Measurements from ENCODE around the gene NPDC1.

NPDC1 gene

DNA sequence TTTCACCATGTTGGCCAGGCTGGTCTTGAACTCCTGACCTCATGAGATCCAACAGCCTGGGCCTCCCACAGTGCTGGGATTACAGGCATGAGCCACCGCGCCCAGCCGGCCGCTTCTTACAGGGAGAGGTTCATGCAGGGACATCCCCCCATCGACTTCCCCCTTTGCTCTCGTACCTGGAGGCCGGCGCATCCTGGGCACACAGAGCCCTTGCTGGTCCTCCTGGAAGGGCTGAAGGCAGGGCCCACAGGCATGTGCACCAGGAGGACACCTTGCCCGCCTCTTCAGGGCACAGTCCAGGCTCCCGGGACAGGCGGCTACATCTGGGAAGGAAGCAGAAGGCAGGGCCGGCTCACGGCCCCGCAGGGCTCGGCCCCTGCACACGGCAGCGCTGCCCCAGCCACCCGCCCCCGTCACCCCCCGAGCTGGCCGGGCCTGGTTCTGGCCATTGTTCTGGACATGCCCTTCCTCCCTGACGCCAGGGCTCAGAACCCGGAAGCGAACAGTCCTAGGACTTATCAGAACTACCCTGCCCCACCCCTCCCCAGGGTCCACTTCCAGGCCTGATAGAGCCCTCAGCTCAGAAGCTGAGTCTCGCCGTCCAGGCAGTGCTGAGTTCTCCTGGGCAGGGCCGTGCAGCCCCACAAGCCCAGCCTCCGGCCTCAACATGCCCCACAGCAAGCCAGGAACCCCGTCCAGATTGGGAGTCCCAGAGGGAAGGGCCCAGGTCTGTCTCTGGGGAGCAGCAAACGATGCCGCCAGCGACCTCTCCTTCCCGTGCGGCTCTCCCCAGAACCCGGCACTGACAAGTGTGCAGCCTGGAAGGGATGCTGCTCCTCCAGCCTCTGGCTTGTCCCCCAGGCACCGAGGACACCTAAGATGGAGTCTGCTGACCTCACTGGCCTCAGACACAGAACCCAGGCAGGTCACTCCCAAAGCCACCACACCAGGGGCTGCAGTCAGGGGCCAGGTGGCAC is 2.9 kb downstream of the NPDC1 start:
- no peaks in the 10 kb centered on the region for H3K9me3 ChIP-seq
- H3K27me3 ChIP-seq, result no peaks in the 10 kb centered on the region
- H3K4me3 ChIP-seq (ENCODE audit: low read depth, low read length), result peak overlapping the region; percentile 19
- DNase-seq, result no peak
- peaks cover 14% of the 10 kb centered on the region for H3K4me1 ChIP-seq
- TF ChIP-seq, protein P1, sequence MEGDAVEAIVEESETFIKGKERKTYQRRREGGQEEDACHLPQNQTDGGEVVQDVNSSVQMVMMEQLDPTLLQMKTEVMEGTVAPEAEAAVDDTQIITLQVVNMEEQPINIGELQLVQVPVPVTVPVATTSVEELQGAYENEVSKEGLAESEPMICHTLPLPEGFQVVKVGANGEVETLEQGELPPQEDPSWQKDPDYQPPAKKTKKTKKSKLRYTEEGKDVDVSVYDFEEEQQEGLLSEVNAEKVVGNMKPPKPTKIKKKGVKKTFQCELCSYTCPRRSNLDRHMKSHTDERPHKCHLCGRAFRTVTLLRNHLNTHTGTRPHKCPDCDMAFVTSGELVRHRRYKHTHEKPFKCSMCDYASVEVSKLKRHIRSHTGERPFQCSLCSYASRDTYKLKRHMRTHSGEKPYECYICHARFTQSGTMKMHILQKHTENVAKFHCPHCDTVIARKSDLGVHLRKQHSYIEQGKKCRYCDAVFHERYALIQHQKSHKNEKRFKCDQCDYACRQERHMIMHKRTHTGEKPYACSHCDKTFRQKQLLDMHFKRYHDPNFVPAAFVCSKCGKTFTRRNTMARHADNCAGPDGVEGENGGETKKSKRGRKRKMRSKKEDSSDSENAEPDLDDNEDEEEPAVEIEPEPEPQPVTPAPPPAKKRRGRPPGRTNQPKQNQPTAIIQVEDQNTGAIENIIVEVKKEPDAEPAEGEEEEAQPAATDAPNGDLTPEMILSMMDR (IDR thresholded peaks at IDR 0.05; ENCODE audit: low read depth, low read length), result no peak
- peaks cover 22% of the 10 kb centered on the region for H3K36me3 ChIP-seq

DNA sequence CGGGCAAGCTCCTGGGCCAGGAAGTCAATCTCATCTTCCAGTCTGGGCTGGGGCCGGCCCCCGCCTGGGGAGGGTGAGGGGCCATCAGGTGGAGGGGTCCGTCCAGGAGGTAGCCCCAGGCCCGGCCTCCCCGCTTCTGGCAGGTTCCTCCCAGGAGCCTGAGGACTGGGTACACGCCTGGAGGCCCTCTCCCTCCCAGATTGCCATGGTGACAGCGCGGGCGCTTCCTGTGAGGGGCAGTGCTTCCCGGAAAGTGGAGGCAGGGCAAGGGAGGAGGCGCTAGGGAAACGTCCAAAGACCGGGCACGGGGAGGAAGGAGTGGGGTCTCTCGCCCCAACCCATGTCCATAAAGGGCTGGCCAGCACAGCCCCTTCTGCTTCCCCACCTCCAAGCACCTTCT is 4.9 kb downstream of the NPDC1 start:
- no peaks in the 10 kb centered on the region for H3K9me3 ChIP-seq
- TF ChIP-seq, protein P1 (IDR thresholded peaks at IDR 0.05; ENCODE audit: low read depth, low read length), result no peak
- H3K36me3 ChIP-seq, result peaks cover 25% of the 10 kb centered on the region
- DNase-seq, result peak; percentile 76
- H3K4me1 ChIP-seq, result peaks cover 14% of the 10 kb centered on the region
- H3K4me3 ChIP-seq (ENCODE audit: low read depth, low read length), result peak overlapping the region; percentile 20; the same call in 1 of the 2 replicates
- H3K27me3 ChIP-seq, result no peaks in the 10 kb centered on the region

DNA sequence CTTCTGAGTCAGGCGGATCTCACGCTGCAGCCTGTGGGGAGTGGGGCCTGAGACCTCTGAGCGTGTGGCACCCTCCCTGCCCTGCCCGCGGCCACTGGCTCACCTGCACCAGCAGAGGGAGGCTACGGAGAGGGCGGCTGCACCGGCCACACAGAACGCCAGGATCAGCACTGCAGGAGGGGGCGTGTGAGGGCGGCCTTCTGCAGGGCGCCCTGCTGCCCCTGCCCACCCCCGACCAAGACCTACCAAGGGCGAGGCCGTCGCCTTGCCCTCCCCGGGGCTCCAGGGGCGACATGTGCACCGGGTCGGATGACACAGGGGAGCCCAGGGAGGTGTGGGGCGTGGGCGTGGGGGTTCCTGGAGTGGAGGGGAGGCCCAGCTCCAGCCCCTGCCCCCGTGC is 5.4 kb downstream of the NPDC1 start:
- H3K4me3 ChIP-seq (ENCODE audit: low read depth, low read length), result no peak overlapping the region
- DNase-seq, result no peak
- H3K9me3 ChIP-seq, result no peaks in the 10 kb centered on the region
- H3K36me3 ChIP-seq, result peaks cover 25% of the 10 kb centered on the region
- H3K4me1 ChIP-seq, result peaks cover 14% of the 10 kb centered on the region
- TF ChIP-seq, protein P1 (IDR thresholded peaks at IDR 0.05; ENCODE audit: low read depth, low read length), result no peak
- H3K27me3 ChIP-seq, result no peaks in the 10 kb centered on the region

DNA sequence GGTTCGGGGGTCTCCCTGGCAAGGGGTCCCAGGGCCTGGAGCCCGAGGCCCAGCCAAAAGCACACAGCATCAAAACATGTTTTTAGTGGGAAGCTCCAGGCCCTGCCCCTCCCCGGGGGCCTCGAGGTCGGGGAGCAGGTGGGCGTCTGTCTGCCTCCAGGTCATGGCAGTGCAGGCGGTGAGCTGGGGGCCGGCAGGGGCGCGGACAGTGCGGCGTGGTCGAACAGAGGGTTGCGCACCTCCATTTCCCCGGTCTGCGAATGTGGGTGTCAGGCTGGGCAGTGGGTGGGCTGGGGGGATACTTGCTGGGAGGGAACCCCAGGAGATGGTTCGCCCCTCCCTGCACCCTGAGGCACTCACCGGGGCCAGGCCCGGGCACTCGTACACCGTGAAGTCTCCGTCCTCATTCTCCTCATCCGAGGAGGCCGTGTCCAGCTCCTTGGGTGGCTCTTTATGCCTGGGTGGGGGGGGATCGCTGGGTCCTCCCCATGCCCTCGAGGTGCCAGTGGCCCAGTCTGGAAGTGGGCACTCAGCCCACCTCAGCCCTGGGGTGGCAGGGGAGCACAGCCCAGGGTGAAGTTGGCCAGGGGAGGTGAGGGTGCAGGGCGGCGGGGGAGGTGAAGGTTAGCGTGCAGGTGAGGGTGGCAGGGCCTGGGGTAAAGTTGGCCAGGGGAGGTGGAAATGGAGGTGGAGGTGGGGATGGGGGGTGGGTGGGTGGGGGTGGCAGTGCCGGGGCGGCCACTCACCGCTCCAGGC is 6.2 kb downstream of the NPDC1 start:
- Histone ChIP-seq H3K4me1 (peaks cover 17% of the 10 kb centered on the region), H3K9me3 (no peaks in the 10 kb centered on the region), H3K36me3 (peaks cover 25% of the 10 kb centered on the region), H3K4me3 (ENCODE audit: low read depth, low read length) (no peak overlapping the region), H3K27me3 (no peaks in the 10 kb centered on the region)
- TF ChIP-seq, protein P1 (IDR thresholded peaks at IDR 0.05; ENCODE audit: low read depth, low read length), result no peak
- DNase-seq, result no peak

DNA sequence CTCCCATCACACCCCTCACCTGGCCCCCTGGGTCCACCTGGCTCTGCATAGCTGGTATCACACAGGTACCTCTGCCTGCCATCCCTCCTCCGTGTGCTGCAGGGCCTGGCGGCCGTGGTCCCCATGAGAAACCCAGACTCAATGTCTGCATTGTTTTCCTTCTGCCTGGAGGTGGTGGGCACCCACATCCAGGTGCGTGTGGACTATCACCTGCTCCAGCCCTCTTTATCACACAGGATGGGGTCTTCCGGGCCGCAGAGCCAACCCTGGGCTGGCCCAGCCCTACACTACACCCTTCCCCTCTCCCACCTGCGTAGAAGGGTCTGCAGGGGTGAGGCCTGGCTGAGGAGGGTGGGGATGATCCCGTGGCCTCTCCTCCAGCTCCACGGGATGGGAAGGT is 7.1 kb downstream of the NPDC1 start:
- DNase-seq, result no peak
- peaks cover 11% of the 10 kb centered on the region for H3K4me1 ChIP-seq
- no peak overlapping the region for H3K4me3 ChIP-seq (ENCODE audit: low read depth, low read length)
- no peaks in the 10 kb centered on the region for H3K9me3 ChIP-seq
- peaks cover 25% of the 10 kb centered on the region for H3K36me3 ChIP-seq
- H3K27me3 ChIP-seq, result no peaks in the 10 kb centered on the region
- TF ChIP-seq, protein P1 (IDR thresholded peaks at IDR 0.05; ENCODE audit: low read depth, low read length), result no peak
